RWPE2 (cell line): Measurements from ENCODE around the gene RNH1.

ENCODE experiments used
- ATAC-seq: fragments of 200-7000 bp; cut with Tn5 transposase; 3 replicates; pipeline ENCODE4 v1.9.1; 2021; ENCODE audit warnings: low read depth
- DNase-seq: peaks from one replicate; pipeline ENCODE4 v3.0.0-alpha.2; 2020; ENCODE audit warnings: low spot score
- H3K27ac ChIP-seq: fragments of 450-650 bp; 2 replicates; pipeline ENCODE4 v1.5.1; 2017; ENCODE audit warnings: mild to moderate bottlenecking; ENCODE audit not compliant: poor library complexity, severe bottlenecking
- H3K27me3 ChIP-seq: fragments of 250-450 bp; sonication (Bioruptor Pico); 2 replicates; pipeline ENCODE4 v1.5.1; 2021; ENCODE audit warnings: mild to moderate bottlenecking, moderate library complexity; ENCODE audit not compliant: insufficient read depth, poor library complexity, severe bottlenecking
- H3K36me3 ChIP-seq: fragments of 250-450 bp; sonication (Bioruptor Pico); 2 replicates; pipeline ENCODE4 v1.5.1; 2020; ENCODE audit warnings: low read depth, mild to moderate bottlenecking, moderate library complexity
- H3K4me1 ChIP-seq: fragments of 250-450 bp; sonication (Bioruptor Pico); 2 replicates; pipeline ENCODE4 v1.5.1; 2021; ENCODE audit warnings: mild to moderate bottlenecking, moderate library complexity; ENCODE audit not compliant: insufficient read depth, poor library complexity, severe bottlenecking
- H3K4me3 ChIP-seq: fragments of 250-450 bp; sonication (Bioruptor Pico); 2 replicates; pipeline ENCODE4 v1.5.1; 2021; ENCODE audit warnings: mild to moderate bottlenecking, moderate library complexity; ENCODE audit not compliant: severe bottlenecking
- H3K9me3 ChIP-seq: fragments of 250-450 bp; sonication (Bioruptor Pico); 2 replicates; pipeline ENCODE4 v1.5.1; 2021; ENCODE audit warnings: mild to moderate bottlenecking, moderate library complexity; ENCODE audit not compliant: severe bottlenecking
- TF ChIP-seq, protein P1 (sequence below): fragments of 450-650 bp; IDR thresholded peaks from one replicate; pipeline ENCODE4 v1.5.1; 2017; ENCODE audit warnings: mild to moderate bottlenecking, moderate library complexity; ENCODE audit not compliant: poor library complexity, severe bottlenecking

RNH1 gene

DNA sequence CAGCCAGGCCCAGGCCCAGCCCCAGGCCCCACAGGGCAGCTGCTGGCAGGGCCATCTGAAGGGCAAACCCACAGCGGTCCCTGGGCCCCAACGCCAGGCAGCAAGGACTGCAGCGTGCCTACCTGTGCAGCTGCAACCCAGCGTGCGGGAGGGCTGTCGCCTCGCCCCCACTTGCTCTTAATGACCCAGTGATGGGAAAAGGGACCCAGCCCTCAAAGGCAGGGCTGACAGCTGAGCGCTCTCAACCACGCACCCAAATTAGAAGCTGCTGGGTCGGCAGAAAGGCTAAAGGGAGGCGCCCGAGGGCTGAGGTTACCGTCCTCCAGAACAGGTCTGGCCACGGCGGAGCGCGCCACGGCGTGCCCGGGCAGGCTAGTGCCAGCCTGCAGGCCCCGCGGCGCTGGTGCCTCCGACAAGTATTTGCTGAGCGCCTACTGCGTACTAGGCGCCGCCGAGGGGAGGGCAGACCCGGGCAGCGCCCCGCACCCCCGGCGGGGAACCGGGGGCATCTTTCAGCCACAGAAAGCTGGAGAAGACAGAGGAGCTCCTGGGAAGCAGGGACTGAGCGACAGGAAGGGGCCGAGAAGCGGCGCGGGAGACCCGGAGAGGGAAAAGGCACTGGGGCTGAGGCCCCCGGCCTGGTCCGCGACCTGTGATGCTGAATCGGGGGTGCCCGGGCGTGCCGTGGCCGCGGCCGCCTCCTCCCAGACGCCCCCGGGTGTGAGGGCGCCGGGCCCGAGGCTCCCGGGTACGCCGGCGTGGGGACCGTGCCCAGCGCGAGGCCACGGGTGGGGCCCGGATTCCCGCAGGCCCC lies 27.6 kb upstream of the RNH1 start:
- Histone ChIP-seq H3K27ac (peak overlapping the region; percentile 91), H3K4me3 (peak overlapping the region; percentile 88), H3K9me3 (no peaks in the 10 kb centered on the region), H3K27me3 (no peaks in the 10 kb centered on the region), H3K4me1 (no peaks in the 10 kb centered on the region), H3K36me3 (peaks cover 28% of the 10 kb centered on the region)
- TF ChIP-seq, protein P1, sequence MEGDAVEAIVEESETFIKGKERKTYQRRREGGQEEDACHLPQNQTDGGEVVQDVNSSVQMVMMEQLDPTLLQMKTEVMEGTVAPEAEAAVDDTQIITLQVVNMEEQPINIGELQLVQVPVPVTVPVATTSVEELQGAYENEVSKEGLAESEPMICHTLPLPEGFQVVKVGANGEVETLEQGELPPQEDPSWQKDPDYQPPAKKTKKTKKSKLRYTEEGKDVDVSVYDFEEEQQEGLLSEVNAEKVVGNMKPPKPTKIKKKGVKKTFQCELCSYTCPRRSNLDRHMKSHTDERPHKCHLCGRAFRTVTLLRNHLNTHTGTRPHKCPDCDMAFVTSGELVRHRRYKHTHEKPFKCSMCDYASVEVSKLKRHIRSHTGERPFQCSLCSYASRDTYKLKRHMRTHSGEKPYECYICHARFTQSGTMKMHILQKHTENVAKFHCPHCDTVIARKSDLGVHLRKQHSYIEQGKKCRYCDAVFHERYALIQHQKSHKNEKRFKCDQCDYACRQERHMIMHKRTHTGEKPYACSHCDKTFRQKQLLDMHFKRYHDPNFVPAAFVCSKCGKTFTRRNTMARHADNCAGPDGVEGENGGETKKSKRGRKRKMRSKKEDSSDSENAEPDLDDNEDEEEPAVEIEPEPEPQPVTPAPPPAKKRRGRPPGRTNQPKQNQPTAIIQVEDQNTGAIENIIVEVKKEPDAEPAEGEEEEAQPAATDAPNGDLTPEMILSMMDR, result peak; percentile 10
- peak; percentile 91 for DNase-seq
- peak; percentile 43 for ATAC-seq

- H3K4me1 ChIP-seq, result no peaks in the 10 kb centered on the region
- DNase-seq (peak; percentile 60), ATAC-seq (no peak)
- peak overlapping the region; percentile 91 for H3K27ac ChIP-seq
- H3K36me3 ChIP-seq, result peaks cover 28% of the 10 kb centered on the region
- H3K4me3 ChIP-seq, result peak overlapping the region; percentile 88
- TF ChIP-seq, protein P1, result no peak
- no peaks in the 10 kb centered on the region for H3K9me3 ChIP-seq
- no peaks in the 10 kb centered on the region for H3K27me3 ChIP-seq
Observed at GRCh38 chr11:533586-534395, 26.7 kb upstream of the RNH1 start.

GRCh38 chr11:532986-533585 lies 26.0 kb upstream of the RNH1 start:
- Histone ChIP-seq H3K27ac (no peak overlapping the region), H3K36me3 (peaks cover 28% of the 10 kb centered on the region), H3K4me3 (no peak overlapping the region), H3K9me3 (no peaks in the 10 kb centered on the region), H3K27me3 (no peaks in the 10 kb centered on the region), H3K4me1 (no peaks in the 10 kb centered on the region)
- no peak for DNase-seq
- TF ChIP-seq, protein P1, result no peak
- no peak for ATAC-seq

DNA sequence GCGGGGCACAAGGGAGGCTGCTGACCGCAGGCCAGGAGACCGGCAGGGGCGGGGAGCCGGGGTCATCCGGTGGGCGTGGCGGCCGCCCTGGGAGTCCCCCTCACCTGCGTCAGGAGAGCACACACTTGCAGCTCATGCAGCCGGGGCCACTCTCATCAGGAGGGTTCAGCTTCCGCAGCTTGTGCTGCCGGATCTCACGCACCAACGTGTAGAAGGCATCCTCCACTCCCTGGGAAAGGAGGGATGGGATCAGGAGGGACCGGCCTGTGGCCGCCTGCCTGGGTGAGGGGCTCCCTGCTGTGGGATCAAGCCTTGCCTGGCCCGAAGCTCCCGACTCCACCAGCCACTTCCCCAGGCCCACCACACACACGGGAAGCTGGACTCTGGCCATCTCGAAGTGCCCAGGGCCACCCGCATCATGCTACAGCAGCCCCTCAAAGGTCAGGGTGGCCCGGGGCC lies 25.5 kb upstream of the RNH1 start:
- peaks cover 28% of the 10 kb centered on the region for H3K36me3 ChIP-seq
- DNase-seq (peak; percentile 72), ATAC-seq (no peak)
- H3K4me1 ChIP-seq, result no peaks in the 10 kb centered on the region
- no peak overlapping the region for H3K4me3 ChIP-seq
- TF ChIP-seq, protein P1, result no peak
- H3K9me3 ChIP-seq, result no peaks in the 10 kb centered on the region
- H3K27ac ChIP-seq, result no peak overlapping the region
- H3K27me3 ChIP-seq, result no peaks in the 10 kb centered on the region
